HuH-7.5 (cell line): ENCODE data around the gene CLDN5.
"Not testable (repeated sequence)": the region's sequence is repeated elsewhere in the genome, so short reads cannot be mapped to it uniquely, and the experiment has no call there.

Experiments used
- DNase-seq: peaks from one replicate; pipeline ENCODE4 v3.0.0; 2011; ENCODE audit warnings: low spot score

The CLDN5 gene

GRCh38 chr22:19548427-19548826 lies 24.2 kb upstream of the CLDN5 start:
- not testable (repeated sequence) for DNase-seq

GRCh38 chr22:19547620-19548019 lies 23.4 kb upstream of the CLDN5 start:
- DNase-seq = no peak

GRCh38 chr22:19546680-19547079 lies 22.5 kb upstream of the CLDN5 start:
- no peak for DNase-seq

- DNase-seq = no peak
These were observed 21.7 kb upstream of the CLDN5 start for GRCh38 chr22:19545935-19546207.

GRCh38 chr22:19543970-19544708 lies 19.9 kb upstream of the CLDN5 start:
- no peak for DNase-seq

GRCh38 chr22:19540394-19540793 lies 16.2 kb upstream of the CLDN5 start:
- no peak for DNase-seq

GRCh38 chr22:19537941-19538488 lies 13.8 kb upstream of the CLDN5 start:
- no peak for DNase-seq

- DNase-seq = no peak
These were observed 12.4 kb upstream of the CLDN5 start for GRCh38 chr22:19536564-19536963.

GRCh38 chr22:19535001-19535400 lies 10.8 kb upstream of the CLDN5 start:
- DNase-seq = no peak

GRCh38 chr22:19533857-19534256 lies 9.6 kb upstream of the CLDN5 start:
- DNase-seq = no peak

GRCh38 chr22:19533049-19533626 lies 8.9 kb upstream of the CLDN5 start:
- DNase-seq = no peak

GRCh38 chr22:19531327-19531726 lies 7.1 kb upstream of the CLDN5 start:
- not testable (repeated sequence) for DNase-seq

GRCh38 chr22:19530751-19531150 lies 6.5 kb upstream of the CLDN5 start:
- DNase-seq = no peak

- DNase-seq = no peak
These were observed 5.6 kb upstream of the CLDN5 start for GRCh38 chr22:19529811-19530210.

- no peak for DNase-seq
These were observed 3.7 kb upstream of the CLDN5 start for GRCh38 chr22:19527861-19528417.

GRCh38 chr22:19527321-19527721 lies 3.1 kb upstream of the CLDN5 start:
- no peak for DNase-seq

- no peak for DNase-seq
These were observed 2.5 kb upstream of the CLDN5 start for GRCh38 chr22:19526702-19527111.

- DNase-seq = no peak
These were observed 2.0 kb upstream of the CLDN5 start for GRCh38 chr22:19526076-19526701.

- no peak for DNase-seq
These were observed 1.5 kb upstream of the CLDN5 start for GRCh38 chr22:19525666-19526065.

GRCh38 chr22:19525116-19525660 lies 978 bp upstream of the CLDN5 start:
- DNase-seq = no peak

- DNase-seq = no peak
These were observed 705 bp downstream of the CLDN5 start for GRCh38 chr22:19523240-19524169.

GRCh38 chr22:19522881-19523239 lies 1.4 kb downstream of the CLDN5 start:
- no peak for DNase-seq
